M059J (cell line): ENCODE data around the gene STUM. TPM values are rescaled to one million over a fixed set of nuclear protein-coding genes. Genes with fewer than 3 reads are reported as not detected.

Source experiments
- DNase-seq: peaks from one replicate; pipeline ENCODE4 v3.0.0-alpha.2; 2012; ENCODE audit warnings: low read depth
- total RNA-seq: library from RNA; depleted of rRNA; stranded (reverse); fragments of >200 nt; shearing (Covaris generic); gene quantifications from 2 replicates; pipeline ENCODE4 v1.2.3, GENCODE V29; 2014

STUM gene
- total RNA-seq, 1 experiment from 2014 or later, result not detected

DNA sequence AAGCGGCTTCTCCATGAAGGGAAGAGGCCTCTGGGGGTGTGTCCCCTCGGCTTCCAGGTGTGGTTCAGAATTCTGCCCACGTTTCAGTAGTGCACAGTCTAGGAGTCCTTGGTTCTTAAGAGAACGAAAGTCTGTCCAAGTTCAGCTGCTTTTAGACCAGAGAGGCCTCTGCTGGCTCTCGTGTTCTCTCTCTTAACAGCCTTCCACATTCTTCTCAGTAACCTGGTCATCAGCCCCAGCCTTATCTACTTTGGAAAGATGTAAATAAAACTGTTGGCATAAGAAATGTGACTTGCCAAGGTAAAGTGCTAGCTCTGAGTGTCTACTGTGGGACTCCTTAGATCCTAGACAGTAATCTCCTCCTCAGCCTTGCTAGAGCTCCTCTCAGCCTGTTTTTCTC lies 15.3 kb upstream of the STUM start:
- no peak for DNase-seq

DNA sequence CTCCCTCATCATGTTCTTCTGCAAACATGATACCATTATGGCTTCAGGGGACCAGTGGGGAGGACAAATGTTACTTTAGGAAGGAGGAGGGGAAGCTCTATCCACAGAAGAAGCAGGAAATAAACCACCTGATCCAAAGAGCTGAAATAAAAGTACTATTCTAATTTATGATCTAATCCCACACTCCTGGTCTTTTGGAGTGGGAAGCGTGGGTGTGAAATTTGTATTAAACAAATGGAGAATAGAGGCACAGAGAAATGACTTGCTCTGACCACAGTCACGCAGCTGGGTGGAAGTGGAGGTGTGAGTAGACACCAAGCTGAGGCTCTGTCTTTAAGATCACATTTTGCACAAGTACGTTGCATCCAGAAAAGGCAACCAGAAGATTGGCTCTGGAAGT lies 14.5 kb upstream of the STUM start:
- DNase-seq, result no peak

DNA sequence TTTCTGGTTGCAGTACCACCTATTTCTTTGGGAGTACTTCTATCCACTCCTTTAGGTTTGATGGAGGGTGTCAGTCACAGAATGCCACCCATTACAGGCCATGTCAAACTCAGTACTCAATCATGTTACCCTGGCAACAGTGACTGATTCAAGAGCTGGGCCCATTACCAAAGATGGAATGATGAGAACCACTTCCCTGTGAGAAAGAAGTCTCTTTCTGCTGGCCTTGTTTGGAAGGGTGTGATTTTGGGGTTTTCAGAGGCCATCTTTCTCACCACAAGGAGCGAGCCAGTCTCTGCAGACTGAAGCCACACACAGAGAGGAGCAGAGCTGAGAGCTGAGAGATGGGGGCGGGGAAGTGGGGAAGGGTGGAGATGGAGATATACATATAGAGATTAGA lies 13.9 kb upstream of the STUM start:
- DNase-seq, result no peak

DNA sequence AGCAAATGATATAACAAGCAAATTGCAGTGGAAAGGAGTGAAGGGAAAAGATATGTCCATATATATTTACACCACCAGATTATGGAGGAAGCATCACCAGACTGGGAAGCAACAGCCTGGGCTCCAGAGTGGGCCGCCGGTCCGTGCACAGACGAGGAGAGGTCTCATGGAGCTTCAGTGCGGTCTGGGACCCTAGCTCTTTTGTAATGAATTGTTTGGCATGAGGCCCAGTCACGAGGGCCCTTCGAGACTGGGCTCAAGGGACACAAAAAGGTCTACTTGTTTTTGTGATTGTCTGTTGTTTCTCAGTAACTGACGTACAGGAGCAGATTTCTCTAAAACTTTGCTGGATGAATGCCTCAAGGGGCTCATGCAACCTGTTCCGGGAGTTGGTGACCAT lies 12.9 kb upstream of the STUM start:
- no peak for DNase-seq

- no peak for DNase-seq
These were observed 7.3 kb upstream of the STUM start for GRCh38 chr1:226541231-226541630.

GRCh38 chr1:226541631-226542622 lies 6.6 kb upstream of the STUM start:
- peak; percentile 20 for DNase-seq

DNA sequence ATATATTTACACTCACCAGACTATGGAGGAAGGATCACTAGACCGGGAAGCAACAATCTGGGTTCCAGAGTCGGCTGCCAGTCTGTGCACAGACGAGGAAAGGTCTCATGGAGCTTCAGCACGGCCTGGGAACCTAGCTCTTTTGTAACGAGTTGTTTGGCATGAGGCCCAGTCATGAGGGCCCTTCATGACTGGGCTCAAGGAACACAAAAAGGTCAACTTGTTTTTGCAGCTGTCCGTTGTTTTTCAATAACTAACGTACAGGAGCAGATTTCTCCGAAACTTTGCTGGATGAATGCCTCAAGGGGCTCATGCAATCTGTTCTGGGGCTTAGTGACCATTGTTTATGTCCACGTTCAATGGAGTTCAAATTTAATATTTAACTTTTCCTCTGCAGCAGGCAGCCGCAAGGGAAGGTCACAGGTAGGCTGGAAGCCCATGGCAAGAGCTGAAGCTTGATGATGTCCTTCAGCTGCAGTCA lies 5.9 kb upstream of the STUM start:
- no peak for DNase-seq

- no peak for DNase-seq
These were observed 2.5 kb upstream of the STUM start for GRCh38 chr1:226545836-226546596.

DNA sequence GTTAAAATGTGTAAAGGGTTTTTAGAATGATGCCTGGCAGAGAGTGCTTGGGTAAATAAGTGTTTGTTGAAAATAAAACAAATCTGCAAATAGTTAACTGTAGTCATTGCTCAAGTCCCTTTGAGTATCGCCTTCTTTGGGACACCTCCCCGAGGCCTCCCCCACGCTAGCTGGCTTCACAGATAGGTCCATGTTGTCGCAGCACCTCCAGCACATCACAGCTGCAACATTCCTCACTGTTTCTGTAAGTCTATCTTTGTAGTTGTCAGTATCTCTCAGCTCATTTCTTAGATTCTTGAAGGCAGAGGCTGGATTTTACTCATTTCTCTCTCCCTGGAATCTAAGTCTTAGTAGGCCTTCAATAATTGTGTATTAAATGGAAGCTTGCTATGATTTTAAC lies 1.6 kb upstream of the STUM start:
- no peak for DNase-seq

GRCh38 chr1:226547754-226548191 lies 791 bp upstream of the STUM start:
- DNase-seq, result peak; percentile 89

DNA sequence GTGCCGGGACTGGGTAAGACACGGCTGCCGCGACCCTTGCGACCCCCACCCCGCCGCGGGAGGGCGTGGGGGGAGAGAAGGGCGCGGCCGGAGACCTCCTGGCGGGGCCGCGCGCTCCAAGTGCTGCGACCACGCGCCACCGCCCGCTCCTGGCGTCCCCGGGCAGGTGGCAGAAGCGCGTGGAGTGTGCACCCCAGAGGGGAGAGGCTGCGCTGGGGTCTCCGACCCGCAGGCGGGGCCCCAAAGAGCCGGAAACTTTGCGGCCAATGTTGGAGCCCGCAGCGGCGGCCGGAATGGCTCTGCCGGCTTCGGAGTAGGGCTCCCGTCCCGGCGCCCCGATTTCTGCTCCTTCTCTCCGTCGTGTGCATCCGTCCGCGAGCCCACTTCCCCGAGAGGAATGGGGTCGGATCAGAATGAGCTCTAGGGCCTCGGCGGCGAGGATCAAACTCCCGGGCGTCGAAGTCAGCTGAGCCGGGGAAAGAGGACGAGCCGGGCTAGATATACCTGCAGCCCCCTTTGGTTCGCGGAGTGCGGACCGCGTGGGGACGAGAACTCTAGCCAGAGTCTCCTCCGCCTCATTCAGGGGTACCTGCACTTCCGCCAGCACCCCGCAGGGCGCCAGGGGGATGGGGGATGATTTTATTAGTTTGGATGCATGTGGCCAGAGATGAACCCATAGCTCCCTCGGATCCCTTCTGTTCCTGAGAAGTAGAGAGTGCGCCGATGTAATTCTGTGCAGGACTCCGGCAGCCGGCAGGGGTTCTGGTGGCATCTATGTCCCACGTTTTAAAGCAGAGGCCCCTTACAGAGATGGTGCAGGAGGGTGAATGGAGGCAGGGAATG lies 751 bp downstream of the STUM start:
- DNase-seq, result no peak

GRCh38 chr1:226549937-226550671 lies 1.5 kb downstream of the STUM start:
- peak; percentile 35 for DNase-seq

DNA sequence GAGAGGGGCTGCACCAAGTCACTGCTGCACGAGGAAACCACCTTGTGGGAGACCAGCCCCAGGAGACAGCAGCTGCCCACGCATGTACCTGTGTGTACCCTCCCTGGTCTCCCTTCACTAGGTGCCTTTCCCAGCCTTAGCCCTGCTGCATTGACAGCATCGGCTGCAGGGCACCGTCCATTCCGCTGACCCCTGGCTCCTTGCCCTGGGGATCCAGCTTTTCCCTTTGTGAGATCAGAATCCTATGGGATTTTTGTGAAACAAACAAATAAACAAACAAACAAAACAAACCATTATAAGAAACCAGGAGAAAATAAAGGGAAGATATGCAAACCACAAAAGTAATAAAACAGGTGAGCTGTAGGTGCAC lies 2.1 kb downstream of the STUM start:
- DNase-seq, result no peak

- no peak for DNase-seq
These were observed 2.7 kb downstream of the STUM start for GRCh38 chr1:226551299-226551698.

GRCh38 chr1:226552061-226552460 lies 3.5 kb downstream of the STUM start:
- no peak for DNase-seq

DNA sequence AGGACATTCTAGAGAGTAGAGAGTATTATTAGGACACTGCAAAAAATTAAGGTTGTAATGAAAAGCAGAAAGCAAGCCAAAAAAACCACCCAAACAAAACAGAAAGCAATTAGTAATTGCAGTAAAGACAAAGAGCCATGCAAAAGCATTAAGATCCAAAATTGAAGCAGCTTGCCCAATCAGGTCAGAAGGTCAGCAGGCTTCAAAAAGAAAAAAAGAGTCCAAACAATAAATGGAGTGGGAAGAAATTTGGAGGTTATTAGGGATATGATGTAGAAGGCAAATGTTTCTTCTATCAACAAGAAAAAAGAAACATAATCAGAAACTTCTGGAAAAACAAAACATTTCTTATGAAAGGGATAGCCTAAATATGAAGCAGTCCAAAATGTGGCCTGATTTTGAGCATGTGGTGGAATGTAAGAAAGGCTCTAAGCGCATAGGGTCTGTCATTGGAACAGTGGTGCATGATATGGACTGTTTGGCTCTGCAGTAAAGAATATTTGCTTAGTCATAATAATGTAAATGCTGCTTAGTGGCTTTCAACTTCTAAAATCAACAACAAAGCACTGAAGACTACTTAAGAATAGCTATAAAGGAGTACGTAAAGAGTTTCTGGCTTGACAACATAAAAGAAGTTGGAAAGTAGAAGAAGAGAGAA lies 4.8 kb downstream of the STUM start:
- no peak for DNase-seq

DNA sequence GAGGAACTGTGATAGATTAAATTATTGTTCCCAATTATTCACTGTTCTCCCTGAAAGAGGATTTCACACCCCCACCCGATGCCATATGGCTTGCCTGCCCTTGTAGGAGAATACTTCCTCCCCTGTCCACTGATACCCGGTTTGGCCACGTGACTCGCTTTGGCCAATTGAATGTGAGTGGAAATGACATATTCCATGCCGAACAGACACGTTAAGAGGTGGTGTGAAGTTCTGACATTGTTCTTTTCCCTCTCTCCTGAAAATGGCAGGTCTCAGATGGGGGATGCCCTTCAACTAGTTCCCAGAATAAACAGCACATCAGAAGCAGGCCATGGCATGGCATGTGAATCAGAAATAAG lies 5.3 kb downstream of the STUM start:
- no peak for DNase-seq

- DNase-seq, result no peak
These were observed 6.5 kb downstream of the STUM start for GRCh38 chr1:226555092-226555491.

DNA sequence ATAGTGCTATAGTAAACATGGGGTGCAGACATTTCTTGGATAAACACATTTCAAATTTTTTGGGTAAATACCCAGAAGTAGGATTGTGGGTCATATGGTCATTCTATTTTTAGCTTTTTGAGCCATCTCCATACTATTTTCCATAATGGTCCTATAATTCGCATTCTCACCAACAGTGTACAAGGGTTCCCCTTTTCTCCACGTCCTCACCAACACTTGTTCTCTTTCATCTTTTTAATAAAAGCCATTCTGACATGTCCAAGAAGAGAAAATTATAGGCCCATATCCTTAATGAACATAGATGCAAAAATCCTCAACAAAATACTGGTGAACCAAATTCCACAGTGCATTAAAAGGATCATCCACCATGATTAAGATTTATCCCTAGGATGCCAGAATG lies 8.9 kb downstream of the STUM start:
- DNase-seq, result no peak

GRCh38 chr1:226558036-226558650 lies 9.6 kb downstream of the STUM start:
- no peak for DNase-seq
